D341Med (cell line): ENCODE measurements around the gene FZD7.
A peak's percentile ranks its signal among the peaks of the same experiment; 100 is the strongest.

Experiments
- DNase-seq: peaks from one replicate; pipeline ENCODE4 v3.0.0; 2012; ENCODE audit warnings: low spot score

Gene FZD7

DNA sequence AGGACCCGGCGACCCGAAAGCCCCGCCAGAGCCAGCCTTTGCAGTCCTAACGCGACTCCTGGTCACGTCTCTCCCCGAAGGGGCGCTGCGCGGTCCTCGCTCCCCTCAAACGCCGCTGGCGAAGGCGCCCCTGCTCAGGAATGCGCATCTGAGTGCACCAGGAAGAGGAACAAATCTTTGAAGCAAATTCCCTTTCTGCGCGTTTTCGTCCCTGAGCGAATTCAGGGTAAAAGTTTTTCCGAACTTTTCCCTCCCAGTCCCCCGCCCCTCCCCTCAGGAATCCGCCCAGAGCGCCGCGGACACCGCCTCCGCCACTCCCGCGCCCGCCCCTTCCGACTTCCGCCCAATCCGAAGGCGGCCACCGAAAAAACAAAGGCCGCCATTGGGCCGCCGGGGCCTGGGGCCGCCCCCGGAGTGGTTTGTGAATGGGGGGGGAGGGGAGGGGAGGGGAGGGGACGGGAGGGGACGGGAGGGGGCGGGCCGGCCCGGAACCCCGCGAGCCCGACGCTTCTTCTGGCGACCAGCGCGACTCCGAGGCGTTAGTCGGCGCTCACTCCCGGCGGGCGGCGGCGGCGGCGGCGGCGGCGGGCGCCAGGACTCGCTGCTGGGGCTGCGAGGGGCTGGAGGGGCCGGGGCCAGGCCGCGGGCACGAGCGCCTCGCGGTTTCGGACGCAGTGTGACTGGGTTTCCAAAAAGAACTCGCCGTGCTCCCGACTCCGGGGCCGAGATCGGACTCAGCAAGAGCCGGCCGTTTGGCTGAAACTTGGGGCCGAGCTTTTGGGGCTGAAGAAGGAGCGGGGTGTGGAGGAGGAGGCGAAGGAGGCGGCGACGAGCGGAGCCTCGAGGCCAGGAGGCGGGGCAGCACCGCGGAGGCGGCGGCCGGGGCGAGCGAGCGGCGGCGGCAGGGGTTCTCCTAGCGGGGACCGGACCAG, at the start of gene FZD7:
FZD7 (plus strand) TSS at position 539 of the 932 bp plus-strand sequence. CDS start 793 bp downstream, outside the sequence.
- peak; percentile 94 for DNase-seq

DNA sequence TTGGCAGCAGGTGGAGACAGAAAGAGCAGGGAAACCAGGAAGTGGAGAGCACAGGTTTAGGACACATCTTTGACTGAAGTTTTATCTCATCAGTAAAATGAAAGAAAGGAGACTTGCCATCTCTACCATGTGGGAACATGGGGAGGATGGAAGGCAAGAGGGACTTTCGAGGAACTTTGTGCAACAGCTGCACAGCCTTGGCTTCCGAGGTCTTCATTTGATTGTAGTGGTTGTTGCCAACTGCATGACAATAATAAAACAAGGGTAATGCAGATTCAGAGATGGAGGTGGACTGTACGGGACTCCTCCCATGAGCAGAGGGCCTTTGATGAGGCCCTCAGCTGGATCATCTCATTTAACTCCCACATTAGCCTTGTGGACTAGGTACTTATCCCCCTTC, 49.3 kb upstream of the FZD7 start:
- no peak for DNase-seq

DNA sequence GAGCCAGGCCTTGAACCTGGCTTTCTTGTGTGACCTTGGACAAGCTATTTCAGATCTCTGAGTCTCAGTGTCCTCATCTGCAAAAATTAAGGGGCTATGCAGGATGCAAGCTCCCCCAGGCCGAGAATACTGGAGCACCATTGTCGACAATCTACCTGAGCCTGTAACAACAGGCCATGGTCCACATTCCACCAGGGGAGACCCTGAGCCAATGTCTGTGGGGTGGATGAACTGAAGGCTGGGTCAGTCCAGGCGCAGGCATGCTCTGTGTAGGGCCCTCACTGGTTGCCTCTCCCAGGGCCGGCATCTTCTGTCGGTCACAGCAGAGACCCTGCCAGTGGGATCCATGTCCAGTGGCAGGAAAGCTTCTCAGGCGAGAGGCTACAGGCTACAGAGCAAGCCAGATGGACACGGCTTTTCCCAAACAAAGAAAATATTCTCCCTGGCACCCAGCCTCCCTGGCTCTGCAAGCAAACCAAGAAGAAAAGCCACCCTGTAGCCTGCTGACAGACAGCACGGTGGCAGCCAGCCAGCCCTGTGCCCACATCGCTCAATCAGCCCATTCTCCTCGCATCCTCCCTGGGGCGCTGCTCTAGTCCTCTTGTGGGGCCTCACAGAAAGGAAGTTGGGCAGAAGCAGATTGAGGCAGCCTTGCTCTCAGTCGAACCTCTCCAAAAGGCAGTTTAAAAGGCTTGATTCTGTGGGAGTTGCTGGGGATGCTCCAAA, 48.7 kb upstream of the FZD7 start:
- no peak for DNase-seq

DNA sequence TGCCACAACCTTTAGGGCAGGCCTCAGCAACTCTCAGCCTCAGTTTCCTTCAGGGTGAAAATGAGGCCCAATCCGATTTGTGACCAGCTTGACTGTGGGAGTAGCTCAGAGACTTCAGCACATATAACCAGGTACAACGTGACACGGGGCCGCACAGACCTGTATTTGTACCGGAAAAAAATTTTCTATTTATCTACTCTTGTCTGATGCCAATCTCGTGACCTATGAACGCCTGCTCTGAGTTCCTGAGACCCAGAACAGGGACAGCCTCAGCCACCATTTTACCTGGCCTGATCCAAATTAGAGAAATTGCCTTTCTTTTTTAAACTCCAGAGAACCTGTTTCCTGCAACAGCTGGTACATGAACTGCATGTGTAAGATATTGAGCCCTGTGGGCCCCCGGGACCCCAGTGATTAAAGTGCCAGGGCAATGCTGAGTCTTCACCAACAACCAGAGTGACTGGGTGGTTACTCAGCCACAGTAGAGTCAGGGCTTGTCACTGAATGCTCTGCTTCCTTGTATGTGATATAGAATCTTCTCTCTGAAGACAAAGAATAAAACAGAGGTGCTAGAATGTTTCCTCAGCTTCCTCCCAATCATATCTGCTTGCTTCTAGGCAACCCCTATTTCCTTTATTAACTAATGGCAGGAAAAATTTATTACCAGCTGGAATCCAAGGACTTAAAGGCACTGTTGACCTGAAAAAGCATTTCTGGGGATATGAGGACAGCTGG, 47.8 kb upstream of the FZD7 start:
- DNase-seq = no peak

DNA sequence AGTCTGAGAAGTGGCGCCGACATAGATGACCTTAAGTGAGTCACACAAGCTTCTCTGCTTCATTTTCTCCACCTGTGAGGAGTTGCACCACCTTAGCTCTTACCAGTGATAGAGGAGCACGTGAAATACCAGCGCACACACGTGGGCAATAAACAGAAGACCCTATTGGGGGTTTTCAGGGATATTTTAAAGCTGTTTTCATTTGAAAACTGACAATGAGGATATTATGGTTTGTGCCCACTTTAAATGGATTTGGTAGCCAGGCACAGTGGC, 47.3 kb upstream of the FZD7 start:
- DNase-seq = no peak

DNA sequence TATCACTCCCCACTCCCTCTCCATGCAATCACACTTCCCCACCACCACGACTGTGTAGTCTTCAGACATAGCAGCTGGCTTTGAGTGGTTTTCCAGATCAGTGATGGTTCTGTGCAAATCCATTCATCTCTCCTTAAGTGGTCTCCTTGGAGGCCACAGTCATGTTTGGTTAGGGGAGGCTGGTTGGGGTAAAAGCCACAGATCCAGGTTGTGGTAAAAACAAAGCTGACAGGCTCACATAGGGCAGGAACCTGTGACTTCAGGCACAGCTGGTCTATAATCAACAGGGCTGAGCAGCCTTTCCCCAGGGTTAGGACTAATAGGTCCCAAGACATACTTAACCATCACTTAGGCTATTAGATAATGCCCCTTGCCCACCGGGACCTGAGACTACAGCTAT, 46.2 kb upstream of the FZD7 start:
- no peak for DNase-seq

DNA sequence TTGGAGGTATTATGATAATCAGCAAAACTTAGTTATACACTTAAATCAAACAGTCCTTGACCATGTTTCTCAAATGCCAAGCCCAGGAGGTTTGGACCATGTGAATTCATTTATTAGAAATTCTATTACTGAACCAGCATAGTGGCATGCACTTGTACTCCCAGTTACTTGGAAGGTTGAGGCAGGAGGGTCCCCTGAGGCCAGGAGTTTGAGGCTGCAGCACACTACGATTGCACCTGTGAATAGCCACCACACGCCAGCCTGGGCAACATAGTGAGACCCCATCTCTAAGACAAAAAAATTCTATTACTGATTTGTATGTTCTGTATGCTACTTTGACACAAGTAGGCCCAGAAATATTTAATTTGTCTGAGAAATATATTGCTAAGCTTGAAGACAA, 43.6 kb upstream of the FZD7 start:
- no peak for DNase-seq

DNA sequence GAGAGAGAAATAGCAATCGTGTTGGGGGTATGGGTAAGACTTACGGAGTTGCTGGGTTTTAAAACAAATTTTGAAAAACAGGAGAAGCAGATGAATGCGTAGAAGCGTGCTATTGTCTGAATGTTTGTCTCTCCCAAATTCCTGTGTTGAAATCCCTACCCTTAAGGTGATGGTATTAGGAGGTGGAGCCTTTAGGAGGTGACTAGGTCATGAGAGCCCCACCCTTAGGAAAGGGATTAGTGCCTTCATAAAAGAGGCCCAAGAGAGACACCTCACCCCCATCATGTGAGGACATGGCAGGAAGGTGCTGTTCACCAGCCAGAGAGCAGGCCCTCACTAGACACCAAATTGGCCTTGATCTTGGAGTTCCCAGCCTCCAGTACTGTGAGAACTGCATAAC, 40.7 kb upstream of the FZD7 start:
- no peak for DNase-seq

DNA sequence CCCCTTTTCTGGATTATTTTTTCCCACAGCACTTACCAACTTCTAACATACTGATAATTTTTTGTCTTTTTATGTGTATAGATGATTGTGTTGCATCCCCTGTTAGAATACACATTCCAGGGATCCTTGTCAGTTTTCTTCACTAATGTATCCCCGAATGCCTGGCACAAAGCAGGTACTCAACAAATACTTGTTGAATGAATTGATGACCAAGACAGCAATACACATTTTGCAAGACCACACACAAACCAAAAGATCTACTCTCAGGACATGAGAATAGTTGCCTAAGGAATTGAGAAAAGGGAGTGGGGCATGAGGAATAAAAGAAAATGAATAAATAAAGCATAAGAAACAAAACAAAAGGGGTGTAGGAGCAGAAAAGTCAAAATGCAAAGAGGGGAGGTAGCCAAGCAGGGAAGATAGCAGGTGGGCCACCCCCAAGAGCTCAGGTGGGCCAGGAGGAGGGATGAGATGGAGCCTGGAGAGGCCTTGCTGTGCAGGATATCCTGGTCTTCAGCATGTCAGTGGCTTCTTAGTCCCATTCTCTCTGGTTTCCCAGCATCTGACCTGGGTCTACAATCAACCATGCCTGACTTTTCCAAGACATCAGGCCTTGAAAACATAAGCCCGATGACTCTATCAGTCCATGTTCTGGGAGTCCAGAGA, 38.5 kb upstream of the FZD7 start:
- no peak for DNase-seq

DNA sequence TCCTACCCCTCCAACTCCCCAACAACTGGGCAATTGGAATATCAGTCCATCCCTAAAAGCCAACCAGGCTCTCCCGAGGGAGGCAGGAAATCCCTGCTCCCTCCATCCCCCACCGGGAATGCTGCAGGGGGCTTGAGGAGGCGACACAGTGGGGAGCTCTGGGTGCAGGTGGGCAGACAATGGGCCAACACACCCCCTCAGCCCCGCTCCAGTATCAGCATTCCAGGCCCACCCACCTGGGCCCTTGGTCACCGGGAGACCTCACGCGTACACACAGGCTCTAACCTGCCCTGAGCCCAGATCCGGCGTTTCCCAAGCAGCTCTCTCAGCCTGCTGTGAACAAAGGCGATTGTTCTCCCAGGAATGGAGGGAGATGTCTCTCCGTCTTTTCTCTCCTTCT, 37.6 kb upstream of the FZD7 start:
- DNase-seq = no peak

DNA sequence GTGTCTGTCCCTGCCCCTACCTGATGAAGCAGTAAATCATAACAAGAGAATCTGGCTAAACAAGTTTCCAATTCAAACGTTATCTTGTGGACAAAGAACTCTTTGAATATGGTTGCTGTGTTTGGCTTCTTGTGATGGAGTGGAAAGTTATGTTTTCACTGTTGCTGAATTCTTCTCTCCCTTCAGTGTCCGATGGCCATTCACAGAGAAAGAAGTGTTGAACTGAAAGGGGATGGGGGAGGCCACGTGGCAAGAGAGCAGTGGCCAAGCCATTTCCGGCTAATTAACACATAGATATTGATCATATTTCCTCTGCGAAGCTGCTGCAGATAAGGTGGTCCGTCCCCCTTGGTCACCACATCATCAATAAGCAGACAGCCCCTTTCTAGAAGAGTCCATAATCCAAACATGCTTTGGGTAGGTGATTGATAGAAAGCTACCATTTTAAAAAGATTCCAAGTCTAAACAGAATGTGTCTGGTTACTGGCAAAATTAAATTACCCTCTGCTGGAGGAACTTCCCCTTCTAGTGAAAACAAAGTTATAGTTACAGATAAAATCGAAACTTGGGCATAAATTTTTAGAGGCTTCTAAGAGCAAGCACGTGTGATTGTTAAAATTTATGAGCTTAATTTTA, 36.9 kb upstream of the FZD7 start:
- no peak for DNase-seq

DNA sequence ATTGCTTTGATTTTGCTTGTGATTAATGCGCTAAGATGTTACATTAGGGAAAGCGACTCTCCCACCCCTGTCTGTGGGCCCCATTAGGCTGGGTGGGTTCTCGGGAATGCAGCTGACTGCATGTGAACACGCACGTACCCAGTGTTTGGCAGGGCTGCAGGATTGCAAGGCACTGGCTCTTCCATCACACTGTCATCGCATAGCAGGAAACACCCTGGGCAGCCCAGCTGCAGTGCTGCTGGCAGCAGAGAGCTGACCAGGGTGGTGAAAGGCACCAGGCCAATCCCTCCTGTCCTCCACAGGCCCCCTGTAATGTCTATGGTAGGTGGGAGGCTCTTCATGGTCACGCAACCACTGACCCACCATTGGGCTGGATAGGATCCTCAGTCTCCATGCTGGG, 34.4 kb upstream of the FZD7 start:
- no peak for DNase-seq

DNA sequence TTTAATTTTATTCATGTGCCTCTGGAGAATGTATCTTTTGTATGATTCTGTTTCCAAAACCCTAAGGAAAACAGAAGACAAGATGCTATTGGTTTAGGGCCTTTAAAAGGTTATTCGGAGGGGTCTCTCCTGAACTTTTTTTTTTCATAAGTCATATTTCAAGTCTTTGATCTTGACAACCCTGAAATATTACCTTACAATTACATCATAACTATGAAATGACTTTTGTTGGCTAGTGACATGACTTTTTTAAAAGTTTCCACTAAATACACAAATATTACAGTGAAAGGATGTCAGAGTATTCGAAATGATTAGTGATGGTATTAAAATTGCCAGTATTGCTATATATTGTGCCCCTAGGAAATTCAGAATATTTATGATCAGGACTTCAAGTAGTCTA, 31.8 kb upstream of the FZD7 start:
- DNase-seq = no peak

DNA sequence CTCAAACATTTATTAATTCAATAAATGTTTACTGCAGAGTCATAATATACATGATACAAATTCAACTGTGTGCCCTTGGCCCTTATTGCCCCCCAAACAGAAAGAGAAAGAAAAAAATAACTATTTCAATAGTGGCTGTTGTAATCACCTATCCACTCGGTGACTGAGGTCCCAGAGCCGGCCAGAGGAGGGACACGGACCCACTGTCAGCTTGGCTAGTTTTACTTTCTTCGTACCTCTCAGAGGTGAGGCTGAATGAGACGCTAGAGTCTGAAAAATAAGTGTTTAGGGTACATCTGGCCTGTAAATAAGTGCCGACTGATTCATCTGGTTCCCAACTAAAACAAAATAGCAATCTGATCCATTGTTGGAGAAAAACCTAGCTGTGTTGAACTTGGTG, 31.3 kb upstream of the FZD7 start:
- no peak for DNase-seq

DNA sequence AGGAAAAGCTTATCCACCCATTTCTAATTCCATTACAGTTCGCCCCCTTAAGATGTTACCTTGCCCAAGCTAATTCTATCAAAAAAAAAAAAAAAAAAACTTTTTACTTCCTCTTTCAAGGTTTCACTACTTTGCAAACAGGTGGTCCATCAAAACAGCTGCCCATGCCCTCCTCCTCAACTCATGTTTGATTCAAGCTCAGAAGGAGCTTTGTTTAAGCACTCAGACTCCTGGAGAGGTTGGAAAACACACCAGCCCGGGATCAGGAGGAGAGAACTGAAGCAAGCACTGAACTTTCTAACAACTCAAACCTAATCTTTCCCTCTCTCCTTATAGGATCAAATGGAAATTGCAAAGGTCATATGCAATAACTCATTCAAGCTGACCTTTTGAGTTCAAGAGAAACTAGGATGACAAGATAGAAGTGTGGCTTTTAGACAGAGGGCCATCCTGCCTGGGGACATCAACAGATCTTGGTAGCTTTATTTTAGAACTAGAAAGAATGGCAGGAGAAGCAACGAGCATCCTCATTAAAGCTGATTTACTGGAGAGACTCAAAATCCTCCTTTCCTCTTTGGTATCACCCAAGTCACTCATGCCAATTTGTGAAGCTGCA, 28.3 kb upstream of the FZD7 start:
- DNase-seq = no peak

DNA sequence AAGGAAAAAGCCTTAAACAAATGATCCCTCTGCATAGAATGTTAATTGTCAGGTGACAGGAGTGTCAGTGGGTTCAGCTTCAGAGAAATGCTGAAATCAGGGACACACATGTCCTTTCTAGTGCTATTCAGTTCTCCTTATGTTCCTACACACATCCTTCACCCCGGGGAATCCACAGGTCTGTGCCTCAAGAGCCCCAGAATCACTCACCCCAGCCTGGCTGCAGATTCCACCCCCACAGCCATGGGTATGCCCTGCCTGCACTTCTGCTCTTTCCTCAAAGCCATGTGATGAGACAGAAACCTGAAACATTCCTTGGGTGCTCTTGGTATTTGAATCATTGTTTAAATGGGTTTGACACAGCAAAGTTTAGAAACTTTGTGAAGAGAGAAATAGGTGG, 27.4 kb upstream of the FZD7 start:
- DNase-seq = no peak

DNA sequence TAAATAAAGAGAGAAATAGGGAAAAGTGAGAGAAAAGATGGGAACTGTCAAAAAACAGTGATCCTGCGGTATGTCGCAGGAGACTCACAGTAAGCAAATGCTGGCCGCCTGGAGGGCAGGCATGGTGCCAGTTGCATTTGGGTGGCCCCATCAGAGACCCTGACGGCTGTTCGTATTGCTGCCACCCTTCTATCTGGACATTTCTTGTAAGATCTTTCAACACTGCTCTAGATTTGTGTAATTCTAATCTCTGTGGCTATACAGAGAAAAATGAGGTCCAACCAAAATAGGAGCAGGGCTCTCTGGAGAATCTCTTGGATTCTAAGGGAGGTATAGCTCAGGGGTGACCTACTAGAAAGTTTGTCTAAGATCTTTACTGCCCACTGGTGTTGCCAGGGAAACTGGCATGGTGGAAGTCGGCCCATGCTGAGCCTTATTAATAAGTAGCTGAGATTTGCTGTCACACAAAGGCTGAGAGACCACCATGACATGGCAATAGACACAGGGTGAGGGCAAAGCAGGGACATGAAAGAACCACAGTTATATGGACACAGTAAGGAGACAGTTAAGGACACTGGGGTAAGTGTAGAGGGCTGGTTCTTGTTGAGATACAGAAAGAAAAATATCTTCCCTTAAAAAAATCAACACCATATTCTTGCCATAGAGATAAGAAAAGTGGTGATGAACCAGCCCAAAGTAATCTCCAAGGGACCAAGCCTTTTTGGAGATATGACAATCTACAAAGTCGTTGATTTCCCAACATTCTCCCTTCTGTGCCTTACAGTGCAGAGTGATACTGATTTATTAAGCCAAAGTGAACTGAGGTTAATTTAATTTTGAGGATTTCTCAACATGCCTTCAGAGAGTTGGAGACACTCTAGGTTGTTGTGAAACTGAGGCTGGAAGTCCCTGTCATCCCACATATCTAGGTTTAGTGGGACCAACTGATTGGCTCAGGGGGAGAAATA, 26.4 kb upstream of the FZD7 start:
- no peak for DNase-seq

DNA sequence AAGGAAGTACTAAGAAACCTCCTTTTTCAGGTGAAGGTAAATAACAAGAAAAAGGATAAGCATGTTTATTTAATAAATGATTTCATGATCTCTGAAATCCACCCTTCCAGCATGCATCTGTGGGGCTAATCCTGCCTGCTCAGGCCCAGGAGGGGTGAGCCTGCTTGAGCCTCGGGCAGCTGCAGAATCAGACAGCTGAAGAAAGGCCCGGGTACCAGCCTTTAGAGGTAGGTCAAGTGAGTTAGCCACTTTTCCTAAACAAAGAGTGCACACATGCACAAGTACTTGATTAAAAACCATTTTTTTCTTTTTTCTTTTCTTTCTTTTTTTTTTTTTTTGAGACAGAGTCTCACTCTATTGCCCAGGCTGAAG, 25.7 kb upstream of the FZD7 start:
- no peak for DNase-seq

DNA sequence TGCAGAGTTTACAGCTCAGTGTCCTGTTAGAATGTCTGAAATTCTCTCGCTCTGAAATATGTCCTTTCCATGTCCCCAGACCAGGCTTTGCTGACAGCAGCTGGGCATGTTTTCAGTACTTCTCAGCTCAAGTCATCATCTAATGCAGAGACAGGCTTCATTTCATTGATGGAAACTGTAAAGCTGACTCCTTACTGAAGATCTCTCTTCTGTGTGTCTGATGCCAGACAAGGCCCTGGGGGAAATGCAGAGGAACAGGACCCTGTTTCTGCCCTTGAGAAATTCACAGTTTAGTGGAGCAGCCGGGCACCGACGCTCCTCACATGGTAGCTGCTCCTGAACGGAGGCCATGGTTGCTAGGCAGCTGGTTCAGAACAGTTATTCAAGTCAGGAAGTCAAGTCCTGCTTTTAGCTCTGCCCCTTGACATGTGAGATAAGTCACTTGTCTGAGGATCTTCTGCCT, 24.6 kb upstream of the FZD7 start:
- DNase-seq = peak; percentile 45

DNA sequence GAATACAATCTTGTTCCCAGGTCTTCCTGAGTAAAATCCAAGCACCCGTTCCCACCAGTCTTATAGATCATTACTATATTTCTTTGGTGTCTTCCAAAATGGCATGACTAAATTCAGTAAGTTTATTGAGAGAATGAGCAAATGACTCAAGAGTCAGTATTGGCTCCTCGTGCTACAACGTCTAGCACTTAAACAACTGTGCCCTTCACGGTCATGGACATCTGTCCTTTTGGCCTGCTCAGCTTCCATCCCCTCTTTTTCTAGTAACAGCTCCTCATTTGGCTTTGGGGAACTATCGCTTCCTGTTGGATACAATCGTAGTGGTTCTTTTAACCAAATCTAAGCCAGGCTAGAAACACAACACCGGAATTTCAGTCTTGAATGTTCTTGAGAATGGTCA, 24.1 kb upstream of the FZD7 start:
- DNase-seq = no peak
